HL-60 (cell line): ENCODE results near the gene VAMP5.
A peak's percentile ranks its signal among the peaks of the same experiment; 100 is the strongest.
"Not testable (repeated sequence)": the region's sequence is repeated elsewhere in the genome, so short reads cannot be mapped to it uniquely, and the experiment has no call there.

ENCODE experiments used
- DNase-seq, 2 experiments: peaks; one replicate each; pipeline ENCODE4 v3.0.0-alpha.2; 2010 to 2020; ENCODE audit warnings: low read depth in 1 of 2, low spot score in 1 of 2
- H3K27ac ChIP-seq: fragments of 250-450 bp; sonication (Bioruptor Pico); replicated peaks from 2 replicates; pipeline ENCODE4 v1.5.1; 2020; ENCODE audit warnings: mild to moderate bottlenecking, moderate library complexity
- H3K27me3 ChIP-seq: fragments of 250-450 bp; sonication (Bioruptor Pico); 2 replicates; pipeline ENCODE4 v1.5.1; 2021; ENCODE audit warnings: mild to moderate bottlenecking, moderate library complexity; ENCODE audit not compliant: insufficient read depth, poor library complexity, severe bottlenecking
- H3K4me3 ChIP-seq: replicated peaks from 2 replicates; pipeline ENCODE4 v1.5.1; 2011; ENCODE audit warnings: mild to moderate bottlenecking, control low read depth, low read length; ENCODE audit not compliant: insufficient read depth
- CTCF ChIP-seq: IDR thresholded peaks from one replicate; pipeline ENCODE4 v1.5.1; 2011; ENCODE audit warnings: low read length, control low read depth, inconsistent platforms; ENCODE audit not compliant: insufficient read depth
- GABPA ChIP-seq: IDR thresholded peaks from 2 replicates; pipeline ENCODE4 v1.6.1; 2012; ENCODE audit warnings: low read depth
- POLR2AphosphoS5 ChIP-seq: IDR thresholded peaks from 2 replicates; pipeline ENCODE4 v1.6.1; 2012; ENCODE audit warnings: low read depth
- SPI1 ChIP-seq: IDR thresholded peaks from 2 replicates; pipeline ENCODE4 v1.6.1; 2012; ENCODE audit warnings: low read depth, mild to moderate bottlenecking, borderline replicate concordance
- TF ChIP-seq, protein P1 (sequence below): IDR thresholded peaks from 2 replicates; pipeline ENCODE4 v1.6.1; 2012; ENCODE audit warnings: low read depth; ENCODE audit not compliant: insufficient replicate concordance

VAMP5 gene

GRCh38 chr2:85544254-85544691 lies 40.0 kb upstream of the VAMP5 start:
- TF ChIP-seq POLR2AphosphoS5 = peak; percentile 45; the same call in 1 of the 2 replicates
- H3K4me3 ChIP-seq, H3K27me3 ChIP-seq, H3K27ac ChIP-seq: not testable (repeated sequence)
- peak in 1 of 2 experiments; percentile 47 for DNase-seq

DNA sequence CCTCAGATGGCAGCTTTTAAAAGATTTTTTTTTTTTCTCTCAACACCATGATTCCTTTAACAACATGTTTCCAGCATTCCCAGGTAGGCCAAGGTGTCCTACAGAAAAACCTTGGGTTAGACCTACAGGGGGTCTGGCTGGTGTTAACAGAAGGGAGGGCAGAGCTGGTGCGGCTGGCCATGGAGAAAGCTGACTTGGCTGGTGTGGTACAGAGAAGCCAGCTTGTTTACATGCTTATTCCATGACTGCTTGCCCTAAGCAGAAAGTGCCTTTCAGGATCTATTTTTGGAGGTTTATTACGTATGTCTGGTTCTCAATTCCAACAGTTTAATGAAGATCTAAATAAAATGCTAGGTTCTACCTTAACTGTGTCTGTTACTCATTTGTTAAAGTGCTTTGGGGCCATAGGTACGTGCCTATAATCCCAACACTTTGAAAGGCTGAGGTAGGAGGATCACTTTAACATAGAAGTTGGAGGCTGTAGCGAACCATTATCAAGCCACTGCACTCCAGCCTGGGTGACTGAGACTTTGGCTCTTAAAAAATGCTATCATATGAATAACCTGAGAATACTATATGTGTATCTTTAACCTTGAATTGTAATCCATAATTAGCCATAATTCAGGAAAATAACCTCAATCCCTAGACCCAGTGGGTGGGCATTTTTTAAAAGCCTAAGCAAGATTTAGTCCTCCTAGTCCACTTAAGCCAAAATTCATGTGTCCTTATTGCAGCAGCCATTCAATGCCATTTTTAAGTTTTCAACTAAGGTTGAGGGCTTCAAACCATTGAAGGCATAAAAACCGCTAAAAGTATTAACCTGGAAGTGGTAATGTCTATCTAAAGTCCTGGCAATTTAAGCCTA lies 39.1 kb upstream of the VAMP5 start:
- H3K27ac ChIP-seq = not testable (repeated sequence)

GRCh38 chr2:85545780-85546240 lies 38.4 kb upstream of the VAMP5 start:
- H3K27me3 ChIP-seq = no peaks in the 10 kb centered on the region
- peak in 1 of 2 experiments; percentile 59 for DNase-seq
- TF ChIP-seq POLR2AphosphoS5 (no peak; the same call in 1 of the 2 replicates), SPI1 (no peak), GABPA (no peak), CTCF (no peak)
- TF ChIP-seq, protein P1, sequence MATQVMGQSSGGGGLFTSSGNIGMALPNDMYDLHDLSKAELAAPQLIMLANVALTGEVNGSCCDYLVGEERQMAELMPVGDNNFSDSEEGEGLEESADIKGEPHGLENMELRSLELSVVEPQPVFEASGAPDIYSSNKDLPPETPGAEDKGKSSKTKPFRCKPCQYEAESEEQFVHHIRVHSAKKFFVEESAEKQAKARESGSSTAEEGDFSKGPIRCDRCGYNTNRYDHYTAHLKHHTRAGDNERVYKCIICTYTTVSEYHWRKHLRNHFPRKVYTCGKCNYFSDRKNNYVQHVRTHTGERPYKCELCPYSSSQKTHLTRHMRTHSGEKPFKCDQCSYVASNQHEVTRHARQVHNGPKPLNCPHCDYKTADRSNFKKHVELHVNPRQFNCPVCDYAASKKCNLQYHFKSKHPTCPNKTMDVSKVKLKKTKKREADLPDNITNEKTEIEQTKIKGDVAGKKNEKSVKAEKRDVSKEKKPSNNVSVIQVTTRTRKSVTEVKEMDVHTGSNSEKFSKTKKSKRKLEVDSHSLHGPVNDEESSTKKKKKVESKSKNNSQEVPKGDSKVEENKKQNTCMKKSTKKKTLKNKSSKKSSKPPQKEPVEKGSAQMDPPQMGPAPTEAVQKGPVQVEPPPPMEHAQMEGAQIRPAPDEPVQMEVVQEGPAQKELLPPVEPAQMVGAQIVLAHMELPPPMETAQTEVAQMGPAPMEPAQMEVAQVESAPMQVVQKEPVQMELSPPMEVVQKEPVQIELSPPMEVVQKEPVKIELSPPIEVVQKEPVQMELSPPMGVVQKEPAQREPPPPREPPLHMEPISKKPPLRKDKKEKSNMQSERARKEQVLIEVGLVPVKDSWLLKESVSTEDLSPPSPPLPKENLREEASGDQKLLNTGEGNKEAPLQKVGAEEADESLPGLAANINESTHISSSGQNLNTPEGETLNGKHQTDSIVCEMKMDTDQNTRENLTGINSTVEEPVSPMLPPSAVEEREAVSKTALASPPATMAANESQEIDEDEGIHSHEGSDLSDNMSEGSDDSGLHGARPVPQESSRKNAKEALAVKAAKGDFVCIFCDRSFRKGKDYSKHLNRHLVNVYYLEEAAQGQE = no peak
- H3K27ac ChIP-seq = no peak overlapping the region
- no peak overlapping the region for H3K4me3 ChIP-seq

More for the DNA sequence above, 39.1 kb upstream of the VAMP5 start:
- H3K27me3 ChIP-seq, H3K4me3 ChIP-seq: not testable (repeated sequence)
- TF ChIP-seq POLR2AphosphoS5 = peak; percentile 8; the same call in 1 of the 2 replicates
- peak in 1 of 2 experiments; percentile 49 for DNase-seq

DNA sequence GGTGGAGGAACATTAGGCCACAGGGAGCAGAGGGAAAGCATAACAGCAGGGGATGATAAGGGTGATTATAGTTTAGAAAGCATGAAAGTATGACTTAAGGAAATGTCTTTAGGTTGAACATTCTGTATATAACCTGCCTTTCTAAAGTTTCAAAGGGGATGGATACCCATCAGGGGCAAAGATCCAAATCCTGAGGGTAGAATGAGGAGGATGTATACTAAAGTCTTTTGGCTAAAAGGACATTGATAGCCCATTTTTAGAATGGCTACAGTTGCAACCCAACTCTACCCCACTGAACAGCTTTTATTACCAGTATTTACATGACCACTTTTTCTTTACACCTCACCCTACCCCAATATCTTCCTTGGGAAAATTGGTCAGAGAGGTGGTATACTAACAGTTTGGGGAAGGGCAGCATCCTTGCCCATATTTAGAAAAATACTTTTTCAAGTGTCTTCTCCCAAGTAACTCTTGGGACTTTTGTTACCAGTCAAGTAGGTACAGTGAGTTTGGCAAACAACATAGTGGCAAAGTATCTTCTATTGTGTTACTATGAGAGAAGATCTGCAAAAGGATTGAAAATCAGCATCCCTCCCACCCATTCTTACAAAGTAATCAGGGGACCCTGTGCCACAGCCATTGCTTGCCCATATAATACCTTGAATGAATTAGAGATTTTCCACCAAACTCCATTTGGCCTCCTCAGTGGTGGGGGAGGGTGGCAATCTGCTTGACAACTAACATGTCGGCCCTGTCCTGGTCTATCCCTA lies 37.0 kb upstream of the VAMP5 start:
- no peak for DNase-seq
- Histone ChIP-seq H3K27ac (peak overlapping the region; percentile 24), H3K4me3 (no peak overlapping the region), H3K27me3 (no peaks in the 10 kb centered on the region)
- TF ChIP-seq, protein P1 = no peak
- TF ChIP-seq POLR2AphosphoS5 (no peak; the same call in 1 of the 2 replicates), GABPA (no peak), SPI1 (no peak), CTCF (no peak)
